ENCODE results near the gene CDK6. TPM values are rescaled to one million over a fixed set of nuclear protein-coding genes. Genes with fewer than 3 reads are reported as not detected.
"Not testable (repeated sequence)": the region's sequence is repeated elsewhere in the genome, so short reads cannot be mapped to it uniquely, and the experiment has no call there.

Gene CDK6
- total RNA-seq, 1 donor from 2014 or later = 23.6 TPM

- ATAC-seq (peak; percentile 76), DNase-seq (ENCODE audit: missing footprints) (no peak)
- intact Hi-C loops (cut with DNase I) = loop anchor here (2.0 to 5.0 kb wide), 2 partner anchors 51 to 56 kb away; no protein-coding TSS in a partner anchor
Measured at GRCh38 chr7:92781117-92781720, 55.2 kb downstream of the CDK6 start.

GRCh38 chr7:92778972-92779371 is 57.4 kb downstream of the CDK6 start:
- no peak for DNase-seq (ENCODE audit: missing footprints)
- intact Hi-C loops (cut with DNase I) = no loop called here
- ATAC-seq = no peak

- DNase-seq (ENCODE audit: missing footprints) (no peak), ATAC-seq (no peak)
- intact Hi-C loops (cut with DNase I) = no loop called here
Measured at GRCh38 chr7:92777993-92778392, 58.4 kb downstream of the CDK6 start.

GRCh38 chr7:92773808-92774207 is 62.6 kb downstream of the CDK6 start:
- intact Hi-C loops (cut with DNase I) = no loop called here
- DNase-seq (ENCODE audit: missing footprints) (no peak), ATAC-seq (no peak)

GRCh38 chr7:92769844-92770243 is 66.5 kb downstream of the CDK6 start:
- ATAC-seq = no peak
- intact Hi-C loops (cut with DNase I) = loop anchor here (5.0 kb wide), 1 partner anchor 62 kb away; no protein-coding TSS in a partner anchor
- DNase-seq (ENCODE audit: missing footprints) = no peak

- intact Hi-C loops (cut with DNase I) = loop anchor here (5.0 kb wide), 1 partner anchor 63 kb away; no protein-coding TSS in a partner anchor
- DNase-seq (ENCODE audit: missing footprints) (no peak), ATAC-seq (no peak)
Measured at GRCh38 chr7:92769394-92769699, 67.0 kb downstream of the CDK6 start.

- no peak for ATAC-seq
- intact Hi-C loops (cut with DNase I) = loop anchor here (5.0 kb wide), 1 partner anchor 64 kb away; no protein-coding TSS in a partner anchor
- no peak for DNase-seq (ENCODE audit: missing footprints)
Measured at GRCh38 chr7:92768501-92769393, 67.6 kb downstream of the CDK6 start.

- DNase-seq (ENCODE audit: missing footprints) (no peak), ATAC-seq (no peak)
- intact Hi-C loops (cut with DNase I) = loop anchor here (5.0 kb wide), 1 partner anchor 65 kb away; no protein-coding TSS in a partner anchor
Measured at GRCh38 chr7:92767437-92767836, 68.9 kb downstream of the CDK6 start.

GRCh38 chr7:92766461-92767003 is 69.8 kb downstream of the CDK6 start:
- intact Hi-C loops (cut with DNase I) = loop anchor here (5.0 kb wide), 1 partner anchor 66 kb away; no protein-coding TSS in a partner anchor
- ATAC-seq = peak; percentile 71
- DNase-seq (ENCODE audit: missing footprints) = no peak

- intact Hi-C loops (cut with DNase I) = loop anchor here (5.0 kb wide), 1 partner anchor 67 kb away; no protein-coding TSS in a partner anchor
- no peak for ATAC-seq
Measured at GRCh38 chr7:92765725-92766124, 70.6 kb downstream of the CDK6 start.

GRCh38 chr7:92763636-92764423 is 72.5 kb downstream of the CDK6 start:
- ATAC-seq = no peak
- intact Hi-C loops (cut with DNase I) = no loop called here

More at GRCh38 chr7:92765725-92766124, 70.6 kb downstream of the CDK6 start:
- DNase-seq (ENCODE audit: missing footprints) = no peak

GRCh38 chr7:92762851-92763250 is 73.5 kb downstream of the CDK6 start:
- no peak for ATAC-seq
- intact Hi-C loops (cut with DNase I) = no loop called here
- DNase-seq (ENCODE audit: missing footprints) = no peak

More at GRCh38 chr7:92763636-92764423, 72.5 kb downstream of the CDK6 start:
- no peak for DNase-seq (ENCODE audit: missing footprints)

- intact Hi-C loops (cut with DNase I) = no loop called here
- no peak for DNase-seq (ENCODE audit: missing footprints)
- ATAC-seq = no peak
Measured at GRCh38 chr7:92761391-92762097, 74.8 kb downstream of the CDK6 start.

GRCh38 chr7:92758796-92759431 is 77.5 kb downstream of the CDK6 start:
- intact Hi-C loops (cut with DNase I) = no loop called here
- DNase-seq (ENCODE audit: missing footprints) = no peak

GRCh38 chr7:92757311-92757910 is 79.0 kb downstream of the CDK6 start:
- DNase-seq (ENCODE audit: missing footprints); ATAC-seq; intact Hi-C loops (cut with DNase I): not testable (repeated sequence)

More at GRCh38 chr7:92758796-92759431, 77.5 kb downstream of the CDK6 start:
- ATAC-seq = no peak

GRCh38 chr7:92755680-92756079 is 80.7 kb downstream of the CDK6 start:
- no peak for DNase-seq (ENCODE audit: missing footprints)
- intact Hi-C loops (cut with DNase I) = no loop called here
- no peak for ATAC-seq

- peak; percentile 74 for ATAC-seq
- intact Hi-C loops (cut with DNase I) = no loop called here
- DNase-seq (ENCODE audit: missing footprints) = peak; percentile 50
Measured at GRCh38 chr7:92754919-92755581, 81.3 kb downstream of the CDK6 start.
